Body of pancreas (tissue), 4 donors: ENCODE results near the gene RASA3.

ENCODE experiments used
- CTCF ChIP-seq, 7 experiments: fragments of 450-650 bp in 4 of 7; fragments of 200-600 bp in 3 of 7; sonication (generic) in 3 of 7; IDR thresholded peaks; one replicate each; pipeline ENCODE4 v1.5.1; 2016 to 2019; ENCODE audit warnings: antibody characterized with exemption in 7 of 7
- POLR2A ChIP-seq, 3 donors: fragments of 450-650 bp; IDR thresholded peaks; one replicate each; pipeline ENCODE4 v1.6.1; 2016; ENCODE audit warnings: antibody characterized with exemption in 3 of 3, mild to moderate bottlenecking in 2 of 3

GRCh38 chr13:113937073-113937472 lies 195.3 kb downstream of the RASA3 start:
- TF ChIP-seq CTCF (IDR thresholded peaks at IDR 0.05), result no peak
- no peak for TF ChIP-seq POLR2A (IDR thresholded peaks at IDR 0.05)
